ENCODE results near the gene SEC14L3. TPM values are rescaled to one million over a fixed set of nuclear protein-coding genes. Genes with fewer than 3 reads are reported as not detected.

The SEC14L3 gene
- total and polyA plus RNA-seq, 2 of the 13 experiments (the other 11 are each of a cell fraction or from before 2014, with no cell fraction given) = not detected

- no TSS peak for BruUV-seq (replicated peaks)
- H3K4me2 ChIP-seq (ENCODE audit: low read depth, low read length) = no peak overlapping the region
- H3K27ac ChIP-seq (ENCODE audit: extremely low read length, insufficient read depth, low read length) = no peak overlapping the region
Measured at GRCh38 chr22:30414525-30415047, 57.2 kb downstream of the SEC14L3 start.

More at GRCh38 chr22:30414525-30415047, 57.2 kb downstream of the SEC14L3 start:
- no peaks in the 10 kb centered on the region for H3K9me3 ChIP-seq (ENCODE audit: low read length)
- no peaks in the 10 kb centered on the region for H3K27me3 ChIP-seq (ENCODE audit: control insufficient read depth in 1 of 2, insufficient read depth in 2 of 2, low read length in 2 of 2)
- 97% methylated on average over 4 of the region's 4 CpGs for WGBS (ENCODE audit: low lambda C conversion rate)
- peaks cover 43% of the 10 kb centered on the region for H3K4me1 ChIP-seq (ENCODE audit: insufficient read depth, low read length)
- ATAC-seq = no peak
- CTCF ChIA-PET (ENCODE audit: low intra/inter-chr PET ratio, low total read pairs) = no interaction called here
- peaks cover 2% of the 10 kb centered on the region for H3K79me2 ChIP-seq (ENCODE audit: insufficient read depth, low read length)
- intact Hi-C loops (cut with micrococcal nuclease; ENCODE audit: unreplicated experiment) (no loop called here), in situ Hi-C loops (cut with HindIII; ENCODE audit: extremely low pct_ligation_motif_present, low pct_unique_long_range_greater_than_20kb) (no loop called here)
- no peak for DNase-seq (ENCODE audit: low spot score)
- H2AFZ ChIP-seq (ENCODE audit: low read length) = no peak overlapping the region
- H3K4me3 ChIP-seq (replicated peaks in 1 of 3; ENCODE audit: insufficient read depth in 1 of 3, low read depth in 2 of 3, low read length in 3 of 3) = no peak overlapping the region
- POLR2A ChIA-PET = interaction anchor here (2.3 to 8.5 kb wide), 2 partner anchors 8 to 11 kb away, joined by 5 to 42 read pairs; partner anchors contain the start of gene MTFP1
- H4K20me1 ChIP-seq (ENCODE audit: insufficient read depth, low read length) = no peaks in the 10 kb centered on the region
- H3K9ac ChIP-seq (ENCODE audit: insufficient read depth, low read depth, low read length) = no peak overlapping the region
- peaks cover 8 to 43% of the 10 kb centered on the region in 2 experiments for H3K36me3 ChIP-seq (replicated peaks in 1 of 2; ENCODE audit: control insufficient read depth in 1 of 2, insufficient read depth in 2 of 2, low read length in 2 of 2)
- TF ChIP-seq ZBTB25 (CRISPR knock-in tag; IDR thresholded peaks at IDR 0.05) (no peak), ZBTB39 (CRISPR knock-in tag; IDR thresholded peaks at IDR 0.05) (no peak), SAFB2 (CRISPR knock-in tag; IDR thresholded peaks at IDR 0.05; ENCODE audit: borderline replicate concordance, low read depth) (no peak), ZNF430 (CRISPR knock-in tag; IDR thresholded peaks at IDR 0.05) (no peak), EED (CRISPR knock-in tag; IDR thresholded peaks at IDR 0.05) (no peak), PRMT3 (CRISPR knock-in tag; IDR thresholded peaks at IDR 0.05; ENCODE audit: borderline replicate concordance, low read depth) (no peak), HOXA9 (CRISPR knock-in tag; IDR thresholded peaks at IDR 0.05; ENCODE audit: borderline replicate concordance) (no peak), SOX5 (CRISPR knock-in tag; IDR thresholded peaks at IDR 0.05; ENCODE audit: borderline replicate concordance) (no peak), ZFX (CRISPR knock-in tag; IDR thresholded peaks at IDR 0.05; ENCODE audit: low read depth) (no peak)
- FAIRE-seq = no peak

Measured in HepG2 (cell line).